Measurements from ENCODE around the gene TSHR. TPM values are rescaled to one million over a fixed set of nuclear protein-coding genes. Genes with fewer than 3 reads are reported as not detected.
A peak's percentile ranks its signal among the peaks of the same experiment; 100 is the strongest.

TSHR gene
- total RNA-seq, 3 donors from 2014 or later (not counting 1 experiment from before 2014, with no cell fraction given) = 0.80 TPM; not detected in 2

- peak overlapping the region in 1 of 2 donors; percentile 9 for H3K27ac Mint-ChIP-seq
- no peaks in the 10 kb centered on the region for H3K36me3 ChIP-seq (ENCODE audit: control insufficient read depth, insufficient read depth, low read length)
- WGBS (ENCODE audit: insufficient coverage) = 88% methylated on average over 2 of the region's 3 CpGs
- no peaks in the 10 kb centered on the region for H3K27me3 ChIP-seq (ENCODE audit: control insufficient read depth, insufficient read depth, low read length)
- peaks cover 8% of the 10 kb centered on the region for H3K4me1 ChIP-seq (ENCODE audit: control insufficient read depth, insufficient read depth, low read length)
- TF ChIP-seq CTCF (IDR thresholded peaks at IDR 0.05) = no peak
- DNase-seq (no peak), ATAC-seq (no peak)
- peaks cover 28 to 43% of the 10 kb centered on the region in 2 donors for H3K4me1 Mint-ChIP-seq
- no peaks in the 10 kb centered on the region for H3K36me3 Mint-ChIP-seq
- intact Hi-C loops (cut with micrococcal nuclease) = no loop called here
- no peaks in the 10 kb centered on the region for H3K27me3 Mint-ChIP-seq (ENCODE audit: low read depth in 2 of 2)
- H3K27ac ChIP-seq (ENCODE audit: low read length) = no peak overlapping the region
- no peaks in the 10 kb centered on the region for H3K9me3 ChIP-seq (ENCODE audit: control insufficient read depth, insufficient read depth, low read length)
- no peak overlapping the region for H3K4me3 ChIP-seq (ENCODE audit: low read length)
- no peak overlapping the region for H3K4me3 Mint-ChIP-seq
- no peaks in the 10 kb centered on the region for H3K9me3 Mint-ChIP-seq
Observed at GRCh38 chr14:81172881-81173280, 217.5 kb downstream of the TSHR start.

- no peaks in the 10 kb centered on the region for H3K27me3 ChIP-seq (ENCODE audit: control insufficient read depth, insufficient read depth, low read length)
- H3K36me3 ChIP-seq (ENCODE audit: control insufficient read depth, insufficient read depth, low read length) = peaks cover 6% of the 10 kb centered on the region
- intact Hi-C loops (cut with micrococcal nuclease) = no loop called here
- Mint-ChIP-seq H3K27me3 (ENCODE audit: low read depth in 2 of 2) (no peaks in the 10 kb centered on the region), H3K9me3 (no peaks in the 10 kb centered on the region), H3K36me3 (peaks cover 9% of the 10 kb centered on the region), H3K4me1 (peaks cover 10 to 23% of the 10 kb centered on the region in 2 donors), H3K4me3 (no peak overlapping the region), H3K27ac (peak overlapping the region; percentile 75 to 90)
- WGBS (ENCODE audit: insufficient coverage) = 93% methylated on average over 2 of the region's 3 CpGs
- H3K4me1 ChIP-seq (ENCODE audit: control insufficient read depth, insufficient read depth, low read length) = no peaks in the 10 kb centered on the region
- no peak for TF ChIP-seq CTCF (IDR thresholded peaks at IDR 0.05)
- H3K4me3 ChIP-seq (ENCODE audit: low read length) = no peak overlapping the region
- ATAC-seq (no peak), DNase-seq (no peak)
- no peaks in the 10 kb centered on the region for H3K9me3 ChIP-seq (ENCODE audit: control insufficient read depth, insufficient read depth, low read length)
- H3K27ac ChIP-seq (ENCODE audit: low read length) = no peak overlapping the region
Observed at GRCh38 chr14:81176241-81176640, 220.8 kb downstream of the TSHR start.

- Histone ChIP-seq H3K27ac (ENCODE audit: low read length) (peak overlapping the region; percentile 68), H3K4me1 (ENCODE audit: control insufficient read depth, insufficient read depth, low read length) (no peaks in the 10 kb centered on the region), H3K36me3 (ENCODE audit: control insufficient read depth, insufficient read depth, low read length) (peaks cover 13% of the 10 kb centered on the region), H3K27me3 (ENCODE audit: control insufficient read depth, insufficient read depth, low read length) (no peaks in the 10 kb centered on the region), H3K4me3 (ENCODE audit: low read length) (peak overlapping the region; percentile 10), H3K9me3 (ENCODE audit: control insufficient read depth, insufficient read depth, low read length) (no peaks in the 10 kb centered on the region)
- no peak for ATAC-seq
- H3K4me3 Mint-ChIP-seq = peak overlapping the region; percentile 74
- no peak for TF ChIP-seq CTCF (IDR thresholded peaks at IDR 0.05)
- no peak for DNase-seq
- H3K4me1 Mint-ChIP-seq = peaks cover 11 to 25% of the 10 kb centered on the region in 2 donors
- intact Hi-C loops (cut with micrococcal nuclease) = no loop called here
- H3K27me3 Mint-ChIP-seq (ENCODE audit: low read depth in 2 of 2) = no peaks in the 10 kb centered on the region
- peak overlapping the region; percentile 75 to 90 for H3K27ac Mint-ChIP-seq
- H3K9me3 Mint-ChIP-seq = no peaks in the 10 kb centered on the region
- H3K36me3 Mint-ChIP-seq = peaks cover 10% of the 10 kb centered on the region
- WGBS (ENCODE audit: insufficient coverage) = 60% methylated on average over 1 of the region's 1 CpG
Observed at GRCh38 chr14:81177225-81177624, 221.8 kb downstream of the TSHR start.

- TF ChIP-seq CTCF (IDR thresholded peaks at IDR 0.05) = no peak
- Mint-ChIP-seq H3K4me3 (no peak overlapping the region), H3K27me3 (ENCODE audit: low read depth in 2 of 2) (no peaks in the 10 kb centered on the region), H3K36me3 (peaks cover 10% of the 10 kb centered on the region), H3K9me3 (no peaks in the 10 kb centered on the region), H3K4me1 (peaks cover 18 to 32% of the 10 kb centered on the region in 2 donors), H3K27ac (peak overlapping the region; percentile 75 to 90)
- Histone ChIP-seq H3K27ac (ENCODE audit: low read length) (peak overlapping the region; percentile 68), H3K4me3 (ENCODE audit: low read length) (no peak overlapping the region), H3K4me1 (ENCODE audit: control insufficient read depth, insufficient read depth, low read length) (no peaks in the 10 kb centered on the region), H3K9me3 (ENCODE audit: control insufficient read depth, insufficient read depth, low read length) (no peaks in the 10 kb centered on the region), H3K36me3 (ENCODE audit: control insufficient read depth, insufficient read depth, low read length) (peaks cover 16% of the 10 kb centered on the region), H3K27me3 (ENCODE audit: control insufficient read depth, insufficient read depth, low read length) (no peaks in the 10 kb centered on the region)
- DNase-seq (peak in 1 of 2 donors; percentile 13), ATAC-seq (peak in 2 of 3 donors; percentile 26 to 35)
- intact Hi-C loops (cut with micrococcal nuclease) = no loop called here
Observed at GRCh38 chr14:81178063-81178462, 222.6 kb downstream of the TSHR start.
